Stimulated activated CD4-positive, alpha-beta T cell treated with anti-CD3 and anti-CD28 coated beads, Interleukin-4, amount 100 ng/mL, for 24 hours (primary cell): ENCODE data around the gene PBX4.
A peak's percentile ranks its signal among the peaks of the same experiment; 100 is the strongest.

Experiments
- DNase-seq: peaks from one replicate; pipeline ENCODE4 v3.0.0-alpha.2; 2020

PBX4 gene

GRCh38 chr19:19587771-19588170 lies 30.7 kb downstream of the PBX4 start:
- no peak for DNase-seq

GRCh38 chr19:19584356-19584755 lies 34.1 kb downstream of the PBX4 start:
- DNase-seq: no peak

- DNase-seq: no peak
These were observed 36.0 kb downstream of the PBX4 start for GRCh38 chr19:19582471-19582870.

- no peak for DNase-seq
These were observed 37.1 kb downstream of the PBX4 start for GRCh38 chr19:19581391-19581790.

GRCh38 chr19:19580418-19580817 lies 38.1 kb downstream of the PBX4 start:
- no peak for DNase-seq

GRCh38 chr19:19579533-19580361 lies 38.7 kb downstream of the PBX4 start:
- no peak for DNase-seq

- DNase-seq: no peak
These were observed 40.2 kb downstream of the PBX4 start for GRCh38 chr19:19578252-19578651.

- DNase-seq: no peak
These were observed 43.1 kb downstream of the PBX4 start for GRCh38 chr19:19575411-19575810.

- DNase-seq: no peak
These were observed 47.3 kb downstream of the PBX4 start for GRCh38 chr19:19571071-19571786.

- no peak for DNase-seq
These were observed 47.9 kb downstream of the PBX4 start for GRCh38 chr19:19570571-19570970.

- DNase-seq: no peak
These were observed 49.4 kb downstream of the PBX4 start for GRCh38 chr19:19568802-19569756.

GRCh38 chr19:19567391-19567790 lies 51.1 kb downstream of the PBX4 start:
- DNase-seq: no peak

GRCh38 chr19:19566306-19566705 lies 52.2 kb downstream of the PBX4 start:
- no peak for DNase-seq

- DNase-seq: no peak
These were observed 55.1 kb downstream of the PBX4 start for GRCh38 chr19:19563348-19563848.

- DNase-seq: peak; percentile 21
These were observed 55.7 kb downstream of the PBX4 start for GRCh38 chr19:19562665-19563347.

- no peak for DNase-seq
These were observed 56.4 kb downstream of the PBX4 start for GRCh38 chr19:19561946-19562664.

GRCh38 chr19:19559931-19560330 lies 58.6 kb downstream of the PBX4 start:
- no peak for DNase-seq

- DNase-seq: no peak
These were observed 59.9 kb downstream of the PBX4 start for GRCh38 chr19:19558636-19559035.

GRCh38 chr19:19558055-19558454 lies 60.4 kb downstream of the PBX4 start:
- no peak for DNase-seq

GRCh38 chr19:19554074-19555023 lies 64.1 kb downstream of the PBX4 start:
- DNase-seq: peak; percentile 70
